Measurements from ENCODE around the gene RPLP1.

DNA sequence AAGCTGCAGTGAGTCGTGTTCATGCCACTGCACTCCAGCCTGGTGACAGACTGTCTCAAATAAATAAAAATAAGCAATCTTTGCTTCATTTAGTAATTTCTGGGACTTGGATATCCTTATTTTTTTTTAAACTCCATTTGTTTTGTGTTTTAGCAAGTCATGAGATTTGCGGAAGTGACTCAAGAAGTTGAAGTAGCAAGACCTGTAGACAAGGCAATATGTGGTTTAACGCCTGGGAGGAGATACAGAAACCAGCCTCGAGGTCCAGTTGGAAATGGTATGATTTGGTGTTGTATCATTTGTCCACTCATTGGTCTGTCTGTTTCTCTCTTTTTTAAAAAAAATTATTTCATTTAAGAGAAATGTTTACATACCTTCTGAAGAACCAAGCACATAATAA lies 16.6 kb upstream of the RPLP1 start:
- TF ChIP-seq, protein P1, sequence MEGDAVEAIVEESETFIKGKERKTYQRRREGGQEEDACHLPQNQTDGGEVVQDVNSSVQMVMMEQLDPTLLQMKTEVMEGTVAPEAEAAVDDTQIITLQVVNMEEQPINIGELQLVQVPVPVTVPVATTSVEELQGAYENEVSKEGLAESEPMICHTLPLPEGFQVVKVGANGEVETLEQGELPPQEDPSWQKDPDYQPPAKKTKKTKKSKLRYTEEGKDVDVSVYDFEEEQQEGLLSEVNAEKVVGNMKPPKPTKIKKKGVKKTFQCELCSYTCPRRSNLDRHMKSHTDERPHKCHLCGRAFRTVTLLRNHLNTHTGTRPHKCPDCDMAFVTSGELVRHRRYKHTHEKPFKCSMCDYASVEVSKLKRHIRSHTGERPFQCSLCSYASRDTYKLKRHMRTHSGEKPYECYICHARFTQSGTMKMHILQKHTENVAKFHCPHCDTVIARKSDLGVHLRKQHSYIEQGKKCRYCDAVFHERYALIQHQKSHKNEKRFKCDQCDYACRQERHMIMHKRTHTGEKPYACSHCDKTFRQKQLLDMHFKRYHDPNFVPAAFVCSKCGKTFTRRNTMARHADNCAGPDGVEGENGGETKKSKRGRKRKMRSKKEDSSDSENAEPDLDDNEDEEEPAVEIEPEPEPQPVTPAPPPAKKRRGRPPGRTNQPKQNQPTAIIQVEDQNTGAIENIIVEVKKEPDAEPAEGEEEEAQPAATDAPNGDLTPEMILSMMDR (tag by site-specific recombination; IDR thresholded peaks at IDR 0.05): no peak
- TF ChIP-seq ZNF529 (tag by site-specific recombination; IDR thresholded peaks at IDR 0.05; ENCODE audit: insufficient replicate concordance) (no peak), ZNF830 (tag by site-specific recombination; IDR thresholded peaks at IDR 0.05; ENCODE audit: low read depth) (no peak)

Data from HEK293 (cell line).